ENCODE results near the gene NTS.

NTS gene

GRCh38 chr12:85923767-85924331, 49.8 kb downstream of the NTS start:
- DNase-seq (ENCODE audit: low read depth), result peak; percentile 22

GRCh38 chr12:85927166-85927565, 53.1 kb downstream of the NTS start:
- no peak for DNase-seq (ENCODE audit: low read depth)
